Measurements from ENCODE around the gene CD27.
"Not testable (repeated sequence)": the region's sequence is repeated elsewhere in the genome, so short reads cannot be mapped to it uniquely, and the experiment has no call there.

CD27 gene

DNA sequence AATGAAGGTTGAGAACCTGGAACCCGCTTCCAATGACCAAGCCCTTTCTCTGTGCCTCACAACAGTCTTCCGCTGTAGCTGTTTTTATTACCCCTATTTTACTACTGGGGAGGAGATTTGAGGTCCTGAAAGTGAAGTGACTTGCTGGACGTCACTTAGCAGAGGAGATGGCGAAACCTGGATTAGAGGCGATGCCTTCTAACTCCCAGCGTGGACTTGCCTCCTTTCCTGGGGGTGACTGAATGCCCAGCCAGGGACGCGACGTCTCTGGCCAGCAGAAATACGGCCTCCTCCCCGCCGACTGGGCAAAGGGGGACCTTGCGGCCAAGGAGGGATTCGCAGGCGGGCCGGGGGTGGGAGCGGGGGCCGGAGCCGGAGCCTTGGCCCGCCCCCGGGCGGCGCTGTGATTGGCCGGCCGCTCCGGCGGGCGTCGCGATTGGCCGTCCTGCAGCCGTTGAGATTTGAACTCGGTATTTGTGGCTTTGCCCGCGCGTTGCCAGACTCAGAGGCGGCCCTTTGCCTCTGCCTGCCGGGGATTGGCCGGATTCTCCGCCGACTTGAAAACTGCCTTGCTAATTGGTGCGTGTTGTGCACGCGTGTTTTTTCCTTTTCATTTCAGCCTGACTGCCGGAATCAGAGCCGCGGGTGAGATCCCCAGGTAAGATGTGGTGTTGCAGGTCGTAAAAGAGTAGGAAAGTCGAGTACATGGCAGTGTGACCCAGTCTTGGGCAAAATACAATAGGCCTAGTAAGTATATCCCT is 48.9 kb downstream of the CD27 start, which contains the start of gene NCAPD2:
Gene NCAPD2, plus strand, starts transcription at position 606 of the 761 bp plus-strand sequence. CDS start 997 bp downstream, outside the sequence.
- peak; percentile 79 for DNase-seq

DNA sequence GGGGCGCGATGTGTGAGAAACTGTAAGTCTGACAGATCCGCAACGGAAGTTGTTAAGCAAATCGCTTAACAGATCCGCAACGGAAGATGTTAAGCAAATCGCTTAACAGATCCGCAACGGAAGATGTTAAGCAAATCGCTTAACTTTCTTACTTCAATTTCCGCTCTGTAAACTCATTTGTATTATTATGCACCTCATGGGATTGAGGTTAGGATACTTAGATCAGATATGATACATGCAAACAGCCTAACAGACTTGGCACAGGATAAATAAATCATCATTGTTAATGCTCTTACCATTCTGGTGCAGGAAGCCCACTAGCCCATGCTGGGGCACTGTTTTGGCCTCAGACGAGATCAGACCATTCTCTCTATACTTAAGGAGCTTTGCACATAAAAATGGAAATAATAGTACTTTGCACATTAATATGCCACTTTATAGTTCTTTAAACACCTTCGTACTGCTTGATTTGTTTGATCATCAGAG is 49.5 kb downstream of the CD27 start:
- no peak for DNase-seq

DNA sequence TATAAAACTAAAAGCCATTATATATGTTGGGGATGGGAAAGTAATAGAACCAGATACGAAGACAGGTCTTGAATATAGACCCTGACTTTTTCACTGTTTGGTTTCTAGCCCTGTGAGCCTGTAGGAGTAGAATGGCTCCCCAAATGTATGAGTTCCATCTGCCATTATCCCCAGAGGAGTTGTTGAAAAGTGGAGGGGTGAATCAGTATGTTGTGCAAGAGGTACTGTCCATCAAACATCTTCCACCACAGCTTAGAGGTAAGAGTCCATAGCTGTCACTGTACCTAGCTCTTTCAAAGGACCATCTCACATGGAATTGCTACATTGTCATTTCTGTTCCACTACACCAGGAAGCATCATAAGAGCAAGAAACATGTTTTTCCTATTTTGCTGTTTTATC is 50.2 kb downstream of the CD27 start:
- DNase-seq = no peak

DNA sequence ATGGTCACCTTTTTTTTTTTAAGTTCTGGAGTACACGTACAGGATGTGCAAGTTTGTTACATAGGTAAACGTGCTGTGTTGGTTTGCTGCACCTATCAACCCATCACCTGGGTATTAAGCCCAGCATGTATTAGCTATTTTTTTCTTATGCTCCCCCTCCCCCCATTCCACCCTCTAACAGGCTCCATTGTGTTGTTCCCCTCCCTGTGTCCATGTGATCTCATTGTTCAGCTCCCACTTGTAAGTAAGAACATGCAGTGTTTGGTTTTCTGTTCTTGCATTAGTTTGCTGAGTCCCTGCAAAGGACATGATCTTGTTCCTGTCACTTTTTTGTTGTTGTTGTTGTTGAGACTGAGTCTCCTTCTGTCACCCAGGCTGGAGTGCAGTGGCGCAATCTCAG is 52.5 kb downstream of the CD27 start:
- not testable (repeated sequence) for DNase-seq

DNA sequence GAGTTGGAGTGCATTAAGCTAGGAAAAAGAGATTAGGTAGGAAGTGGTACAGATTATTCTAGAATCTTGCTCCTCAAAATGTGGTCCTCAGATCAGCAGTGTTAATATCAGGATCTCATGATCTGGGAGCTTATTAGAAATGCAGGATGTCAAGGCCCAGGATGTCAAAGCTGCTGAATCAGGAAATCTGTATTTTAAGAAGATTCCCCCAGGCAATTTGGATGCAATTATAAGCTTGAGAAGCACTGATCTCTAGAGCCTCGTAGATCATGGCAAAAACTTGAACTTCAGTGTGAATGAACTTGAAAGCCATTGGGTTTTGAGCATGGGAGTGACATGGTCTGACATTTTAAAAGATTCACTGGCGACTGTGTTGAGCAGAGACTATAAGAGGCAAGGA is 55.7 kb downstream of the CD27 start:
- no peak for DNase-seq
